ENCODE data around the gene PRR23A. TPM values are rescaled to one million over a fixed set of nuclear protein-coding genes. Genes with fewer than 3 reads are reported as not detected.

Gene PRR23A
- total RNA-seq (2022) (not detected in 2 replicates), Bru-seq, nascent RNA (not detected), BruChase-seq, experiment 1, labeled RNA remaining after a 6-hour chase (not detected), BruChase-seq, experiment 2, labeled RNA remaining after a 2-hour chase (not detected)
- long read RNA-seq: 0 reads

- Mint-ChIP-seq H3K9me3 (ENCODE audit: unreplicated experiment) (peaks cover 15% of the 10 kb centered on the region), H3K4me3 (ENCODE audit: unreplicated experiment) (no peak within 1 kb of the TSS), H3K27me3 (ENCODE audit: insufficient read depth, unreplicated experiment) (no peaks in the 10 kb centered on the region), H3K27ac (ENCODE audit: low read depth, unreplicated experiment) (no peak within 1 kb of the TSS), H3K4me1 (ENCODE audit: insufficient read depth, unreplicated experiment) (no peaks in the 10 kb centered on the region), H3K36me3 (ENCODE audit: insufficient read depth, unreplicated experiment) (no peaks in the 10 kb centered on the region)
- BruUV-seq (replicated peaks): no TSS peak
- ChIA-PET POLR2A (no interaction called here), CTCF (no interaction called here)
- intact Hi-C loops (cut with micrococcal nuclease): no loop called here
- DNase-seq (ENCODE audit: unreplicated experiment): no peak
- no peak for TF ChIP-seq CTCF (IDR thresholded peaks at IDR 0.05; ENCODE audit: unreplicated experiment)
Observed at GRCh38 chr3:139006051-139006716, at the start of gene PRR23A. Gene PRR23A (minus strand): TSS chr3:139006268. CDS start chr3:139006268, 0 bp downstream.

GRCh38 chr3:139052802-139053600 lies 46.9 kb upstream of the PRR23A start:
- DNase-seq (ENCODE audit: unreplicated experiment): peak; percentile 21
- intact Hi-C loops (cut with micrococcal nuclease): no loop called here
- Mint-ChIP-seq H3K27ac (ENCODE audit: low read depth, unreplicated experiment) (no peak overlapping the region), H3K9me3 (ENCODE audit: unreplicated experiment) (peaks cover 23% of the 10 kb centered on the region), H3K4me1 (ENCODE audit: insufficient read depth, unreplicated experiment) (no peaks in the 10 kb centered on the region), H3K36me3 (ENCODE audit: insufficient read depth, unreplicated experiment) (no peaks in the 10 kb centered on the region), H3K4me3 (ENCODE audit: unreplicated experiment) (no peak overlapping the region), H3K27me3 (ENCODE audit: insufficient read depth, unreplicated experiment) (no peaks in the 10 kb centered on the region)
- POLR2A ChIA-PET: interaction anchor here (0.7 kb wide), 1 partner anchor 1659 kb away, joined by 4 read pairs; no protein-coding TSS in a partner anchor
- CTCF ChIA-PET: interaction anchor here (0.7 kb wide), 1 partner anchor 131 kb away, joined by 5 read pairs; no protein-coding TSS in a partner anchor
- BruUV-seq (replicated peaks): no TSS peak
- TF ChIP-seq CTCF (IDR thresholded peaks at IDR 0.05; ENCODE audit: unreplicated experiment): no peak

GRCh38 chr3:139044366-139045210 lies 38.5 kb upstream of the PRR23A start, which contains the start of gene PRR23C:
Gene PRR23C (minus strand): TSS chr3:139044892. CDS start chr3:139044620, 272 bp downstream.
- intact Hi-C loops (cut with micrococcal nuclease): no loop called here
- H3K9me3 Mint-ChIP-seq (ENCODE audit: unreplicated experiment): peaks cover 11% of the 10 kb centered on the region
- no peaks in the 10 kb centered on the region for H3K27me3 Mint-ChIP-seq (ENCODE audit: insufficient read depth, unreplicated experiment)
- POLR2A ChIA-PET: no interaction called here
- TF ChIP-seq CTCF (IDR thresholded peaks at IDR 0.05; ENCODE audit: unreplicated experiment): no peak
- no peaks in the 10 kb centered on the region for H3K36me3 Mint-ChIP-seq (ENCODE audit: insufficient read depth, unreplicated experiment)
- CTCF ChIA-PET: interaction anchor here (0.6 kb wide), 1 partner anchor 348 kb away, joined by 3 read pairs; no protein-coding TSS in a partner anchor
- H3K4me1 Mint-ChIP-seq (ENCODE audit: insufficient read depth, unreplicated experiment): no peaks in the 10 kb centered on the region
- H3K4me3 Mint-ChIP-seq (ENCODE audit: unreplicated experiment): no peak within 1 kb of the TSS
- no TSS peak for BruUV-seq (replicated peaks)
- no peak for DNase-seq (ENCODE audit: unreplicated experiment)
- H3K27ac Mint-ChIP-seq (ENCODE audit: low read depth, unreplicated experiment): no peak within 1 kb of the TSS

Data from MCF 10A (cell line).